Kidney (tissue), 14 donors: ENCODE data around the gene EFCAB7. TPM values are rescaled to one million over a fixed set of nuclear protein-coding genes. Genes with fewer than 3 reads are reported as not detected.
A peak's percentile ranks its signal among the peaks of the same experiment; 100 is the strongest.
"Not testable (repeated sequence)": the region's sequence is repeated elsewhere in the genome, so short reads cannot be mapped to it uniquely, and the experiment has no call there.

ENCODE experiments used
- DNase-seq, 5 donors: peaks; one replicate each; pipeline ENCODE4 v3.0.0-alpha.2; 2013 to 2020
- FAIRE-seq: peaks from 2 replicates; lab custom pipeline; 2012; peaks lifted over from hg19 to GRCh38; lab: Jason Lieb, UNC
- H3K27ac ChIP-seq, 2 donors: one replicate each; pipeline ENCODE4 v1.7.0; 2013; ENCODE audit warnings: low read depth in 2 of 2, low read length in 2 of 2, inconsistent platforms in 1 of 2
- H3K27me3 ChIP-seq: one replicate; pipeline ENCODE4 v1.7.1; 2013; ENCODE audit warnings: low read length, inconsistent platforms; ENCODE audit not compliant: control insufficient read depth, insufficient read depth
- H3K36me3 ChIP-seq, 3 donors: one replicate each; pipeline versions ENCODE4 v1.7.0 to v1.7.1; 2013; ENCODE audit warnings: low read length in 3 of 3, control low read depth in 1 of 3, inconsistent platforms in 1 of 3; ENCODE audit not compliant: insufficient read depth in 3 of 3, control insufficient read depth in 2 of 3
- H3K4me1 ChIP-seq, 3 donors: one replicate each; pipeline versions ENCODE4 v1.7.0 to v1.7.1; 2013; ENCODE audit warnings: low read length in 3 of 3, inconsistent platforms in 1 of 3, low read depth in 1 of 3; ENCODE audit not compliant: control insufficient read depth in 2 of 3, insufficient read depth in 2 of 3
- H3K4me3 ChIP-seq, 3 donors: one replicate each; pipeline versions ENCODE4 v1.7.0 to v1.8.1; 2013; ENCODE audit warnings: low read length in 3 of 3, control low read depth in 1 of 3, inconsistent platforms in 1 of 3
- H3K9ac ChIP-seq, 3 donors: one replicate each; pipeline versions ENCODE4 v1.7.0 to v1.7.1; 2013; ENCODE audit warnings: low read length in 3 of 3, control low read depth in 1 of 3, inconsistent platforms in 1 of 3
- H3K9me3 ChIP-seq, 3 donors: one replicate each; pipeline versions ENCODE4 v1.7.0 to v1.7.1; 2013; ENCODE audit warnings: low read length in 3 of 3, control low read depth in 1 of 3, inconsistent platforms in 1 of 3; ENCODE audit not compliant: control insufficient read depth in 2 of 3, insufficient read depth in 1 of 3
- CTCF ChIP-seq: IDR thresholded peaks from 3 replicates; pipeline ENCODE4 v1.5.1; 2012; ENCODE audit warnings: mild to moderate bottlenecking, moderate library complexity, borderline replicate concordance; ENCODE audit not compliant: insufficient read depth; ENCODE audit errors: extremely low read depth
- intact Hi-C: fragments of 100-400 bp; cut with DNase I; formaldehyde crosslinking; loops from one replicate; pipeline ENCODE4 v1.11.1; 2022
- polyA plus RNA-seq: library from polyadenylated mRNA; stranded (reverse); fragments of 350-450 nt; fragmentation: Illumina TruSeq; extraction: RNeasy Lipid Tissue Mini Kit (QIAGEN cat#74804); gene quantifications from one replicate; pipeline ENCODE4 v1.2.3, GENCODE V29; 2014; ENCODE audit warnings: low read depth, low replicate concordance; ENCODE audit not compliant: insufficient read depth
- total RNA-seq: library from RNA; stranded (reverse); fragmentation: NEBNext Ultra II Directional; extraction: Animal tissue kit (Norgen Biotek cat#: 25700); gene quantifications from one replicate; pipeline ENCODE4 v1.2.1, GENCODE V29; 2021
- donor health status: control.
- donor health status: control.
- donor health status: control.
- donor health status: control.
- donor health status: control.
- donor health status: DM: yes; HTN: yes; CAD: no.
- donor health status: Normal renal cell carcinoma (clear cell type).

Gene EFCAB7
- total and polyA plus RNA-seq, 2 donors from 2014 or later = 5.1 to 9.6 TPM

GRCh38 chr1:63575340-63575826 is 52.1 kb downstream of the EFCAB7 start:
- Histone ChIP-seq H3K9me3 (peaks cover 0 to 1% (median 0%) of the 10 kb centered on the region in 3 donors), H3K27me3 (no peaks in the 10 kb centered on the region), H3K9ac (no peak overlapping the region), H3K4me3 (no peak overlapping the region), H3K36me3 (no peaks in the 10 kb centered on the region), H3K27ac (no peak overlapping the region), H3K4me1 (no peaks in the 10 kb centered on the region)
- TF ChIP-seq CTCF = peak; percentile 50
- peak in 2 of 5 donors; percentile 9 to 36 for DNase-seq
- intact Hi-C loops = no loop called here
- FAIRE-seq = no peak

GRCh38 chr1:63586326-63586725 is 63.0 kb downstream of the EFCAB7 start:
- DNase-seq, FAIRE-seq, H3K4me3 ChIP-seq, H3K27ac ChIP-seq, H3K9ac ChIP-seq, H3K4me1 ChIP-seq, H3K9me3 ChIP-seq, H3K36me3 ChIP-seq, intact Hi-C loops, H3K27me3 ChIP-seq: not testable (repeated sequence)

GRCh38 chr1:63590166-63590560 is 66.8 kb downstream of the EFCAB7 start:
- Histone ChIP-seq H3K27me3 (no peaks in the 10 kb centered on the region), H3K9me3 (no peaks in the 10 kb centered on the region), H3K27ac (no peak overlapping the region), H3K36me3 (no peaks in the 10 kb centered on the region), H3K4me1 (no peaks in the 10 kb centered on the region), H3K4me3 (no peak overlapping the region), H3K9ac (no peak overlapping the region)
- intact Hi-C loops = no loop called here
- DNase-seq = peak in 1 of 5 donors; percentile 15
- TF ChIP-seq CTCF = no peak
- FAIRE-seq = no peak

- H3K36me3 ChIP-seq = no peaks in the 10 kb centered on the region
- no peaks in the 10 kb centered on the region for H3K4me1 ChIP-seq
- H3K9ac ChIP-seq = peak overlapping the region; percentile 37 to 91 (median 54)
- H3K4me3 ChIP-seq = peak overlapping the region; percentile 69 to 87 (median 86)
- intact Hi-C loops = no loop called here
- no peak for TF ChIP-seq CTCF
- H3K27me3 ChIP-seq = no peaks in the 10 kb centered on the region
- DNase-seq = no peak
- H3K27ac ChIP-seq = peak overlapping the region; percentile 82 to 88
- H3K9me3 ChIP-seq = no peaks in the 10 kb centered on the region
- no peak for FAIRE-seq
These were observed 69.4 kb downstream of the EFCAB7 start for GRCh38 chr1:63592536-63593302.
